SIG-M5 treated with dmso at 0.1 percent for 504 hours (cell line): ENCODE measurements around the gene RFT1.
A peak's percentile ranks its signal among the peaks of the same experiment; 100 is the strongest.

Experiments used
- DNase-seq: peaks from one replicate; lab custom pipeline; 2025; ENCODE audit not compliant: unreplicated experiment; lab: John Stamatoyannopoulos, UW

The RFT1 gene

DNA sequence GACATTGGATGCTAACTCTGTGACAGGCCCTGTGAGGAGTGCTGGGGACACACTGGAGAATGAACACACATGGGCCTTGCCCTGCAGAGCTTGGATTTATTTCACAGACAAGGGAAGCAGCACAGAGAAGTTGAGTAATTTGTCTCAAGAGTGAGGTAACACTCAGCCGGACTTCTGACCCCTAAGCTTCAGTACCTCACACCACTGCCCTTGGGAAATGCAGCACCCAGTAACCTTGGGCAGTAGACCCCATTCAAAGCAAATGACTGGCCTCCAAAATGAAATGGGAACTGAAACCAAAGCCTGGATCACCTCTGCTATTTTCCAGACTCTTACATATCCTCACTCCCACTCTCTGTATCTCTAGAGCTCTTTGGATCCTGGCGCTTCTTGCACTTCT is 37.3 kb downstream of the RFT1 start:
- peak; percentile 13 for DNase-seq

- DNase-seq = no peak
These were observed 38.0 kb downstream of the RFT1 start for GRCh38 chr3:53092216-53092615.

GRCh38 chr3:53091011-53091410 is 39.2 kb downstream of the RFT1 start:
- no peak for DNase-seq

- DNase-seq = no peak
These were observed 40.7 kb downstream of the RFT1 start for GRCh38 chr3:53089511-53089910.

GRCh38 chr3:53085476-53085875 is 44.8 kb downstream of the RFT1 start:
- DNase-seq = no peak

DNA sequence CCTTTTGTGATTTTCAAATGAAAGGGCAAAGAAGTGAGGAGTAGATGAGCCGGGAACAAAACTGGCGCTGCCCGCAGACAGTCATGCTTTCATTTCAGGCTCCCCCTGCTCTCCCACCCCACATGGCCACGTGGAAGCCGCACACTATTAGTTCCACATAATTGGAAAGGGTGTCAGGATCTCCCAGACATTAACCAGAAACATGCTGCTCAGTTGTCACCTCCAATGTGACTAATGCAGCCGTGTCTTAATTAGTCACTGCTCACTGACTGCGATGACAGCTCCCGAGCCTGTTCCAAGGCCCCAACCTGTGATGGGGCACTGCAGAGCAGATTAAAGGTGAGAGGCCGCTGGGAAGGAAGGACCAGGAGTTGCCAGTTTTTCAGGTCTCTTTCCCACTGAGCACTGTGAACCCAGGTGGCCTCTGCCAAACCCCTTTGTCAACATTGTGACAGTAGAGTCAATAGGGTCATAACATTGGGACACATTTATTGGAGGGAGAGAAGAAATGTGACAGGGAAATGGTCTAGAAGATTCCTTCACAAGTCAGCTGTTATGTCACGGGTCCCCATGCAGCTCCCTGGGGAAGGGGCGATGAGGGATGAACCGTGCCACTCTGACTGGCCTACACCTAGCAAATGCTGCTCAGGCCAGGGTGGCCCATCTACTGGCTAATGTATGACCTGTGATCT is 45.8 kb downstream of the RFT1 start:
- no peak for DNase-seq

DNA sequence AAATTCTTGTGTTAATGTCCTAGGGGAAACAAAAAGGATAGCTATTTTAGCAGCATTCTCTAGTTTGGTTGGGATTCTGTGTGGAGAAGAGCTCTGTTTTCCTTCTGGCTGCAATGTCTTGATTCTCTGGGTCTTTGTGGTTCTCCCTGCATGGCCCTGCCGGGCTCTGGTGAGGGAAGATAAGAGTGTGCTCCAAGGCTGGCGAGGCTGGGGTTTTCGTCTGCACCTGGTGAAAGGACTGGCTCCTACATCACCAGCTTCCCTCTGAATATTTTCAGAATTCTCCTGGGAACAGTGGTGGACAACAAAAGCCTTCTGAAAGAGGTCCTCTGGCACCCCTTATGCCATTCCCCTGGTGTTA is 46.3 kb downstream of the RFT1 start:
- DNase-seq = no peak

DNA sequence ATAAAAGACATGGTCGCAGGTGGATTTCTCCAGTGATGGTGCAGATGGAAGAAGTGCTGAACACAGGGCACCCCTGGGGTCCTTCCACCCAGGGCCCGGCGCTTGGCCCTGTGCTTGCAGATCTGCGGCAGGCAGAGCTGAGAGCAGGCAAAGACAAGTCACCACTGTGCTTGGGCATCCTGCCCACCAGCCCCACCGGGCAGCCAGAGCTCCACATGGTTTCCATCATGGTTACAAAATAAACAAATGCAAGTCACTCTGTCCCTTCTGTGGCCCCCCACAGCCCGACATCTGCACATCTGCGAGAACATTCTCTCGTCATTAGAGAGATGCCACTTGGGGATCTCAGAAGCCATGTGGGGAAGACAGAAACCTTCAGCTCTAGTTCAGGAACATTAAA is 46.7 kb downstream of the RFT1 start:
- DNase-seq = no peak

GRCh38 chr3:53082736-53083135 is 47.5 kb downstream of the RFT1 start:
- no peak for DNase-seq

DNA sequence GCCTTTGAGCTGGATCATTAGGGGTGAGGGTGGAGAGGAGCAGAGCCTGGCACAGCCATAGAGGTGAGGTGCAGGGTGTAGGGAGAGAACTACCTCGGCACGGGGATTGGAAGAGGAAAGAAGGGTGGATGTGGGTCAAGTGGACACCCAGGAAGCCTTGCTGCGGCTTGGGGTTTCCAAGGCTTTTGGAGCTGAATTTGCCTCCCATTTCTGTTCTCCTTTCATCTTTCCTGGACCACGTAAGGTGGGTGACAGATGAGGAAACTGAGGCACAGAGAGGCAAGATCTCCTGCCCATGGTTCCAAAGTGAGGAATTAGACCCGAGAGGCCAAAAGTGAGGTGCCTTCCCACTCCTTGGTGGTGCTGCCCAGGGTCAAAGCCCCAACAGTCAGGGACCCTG is 48.9 kb downstream of the RFT1 start:
- no peak for DNase-seq

GRCh38 chr3:53080612-53081205 is 49.5 kb downstream of the RFT1 start:
- DNase-seq = no peak

- no peak for DNase-seq
These were observed 50.3 kb downstream of the RFT1 start for GRCh38 chr3:53079791-53080555.

GRCh38 chr3:53079147-53079546 is 51.1 kb downstream of the RFT1 start:
- DNase-seq = no peak

DNA sequence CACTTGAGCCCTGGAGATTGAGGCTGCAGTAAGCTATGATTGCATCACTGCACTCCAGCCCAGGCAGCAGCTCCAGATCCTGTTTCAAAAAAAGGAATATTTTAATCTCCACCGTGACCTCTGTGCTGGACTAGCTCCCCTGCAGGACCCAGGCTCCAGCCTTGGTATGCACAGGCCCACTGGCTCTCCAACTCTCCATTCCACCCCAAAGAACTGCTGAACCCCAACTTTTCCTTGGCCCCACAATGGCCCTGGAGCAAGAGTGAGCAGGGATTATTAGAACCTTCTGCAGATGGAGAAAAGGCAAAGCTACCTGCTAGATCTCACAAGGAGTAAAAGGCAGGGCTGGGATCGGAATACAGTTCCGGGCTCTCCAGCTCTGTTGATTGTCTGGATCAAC is 51.6 kb downstream of the RFT1 start:
- DNase-seq = no peak

DNA sequence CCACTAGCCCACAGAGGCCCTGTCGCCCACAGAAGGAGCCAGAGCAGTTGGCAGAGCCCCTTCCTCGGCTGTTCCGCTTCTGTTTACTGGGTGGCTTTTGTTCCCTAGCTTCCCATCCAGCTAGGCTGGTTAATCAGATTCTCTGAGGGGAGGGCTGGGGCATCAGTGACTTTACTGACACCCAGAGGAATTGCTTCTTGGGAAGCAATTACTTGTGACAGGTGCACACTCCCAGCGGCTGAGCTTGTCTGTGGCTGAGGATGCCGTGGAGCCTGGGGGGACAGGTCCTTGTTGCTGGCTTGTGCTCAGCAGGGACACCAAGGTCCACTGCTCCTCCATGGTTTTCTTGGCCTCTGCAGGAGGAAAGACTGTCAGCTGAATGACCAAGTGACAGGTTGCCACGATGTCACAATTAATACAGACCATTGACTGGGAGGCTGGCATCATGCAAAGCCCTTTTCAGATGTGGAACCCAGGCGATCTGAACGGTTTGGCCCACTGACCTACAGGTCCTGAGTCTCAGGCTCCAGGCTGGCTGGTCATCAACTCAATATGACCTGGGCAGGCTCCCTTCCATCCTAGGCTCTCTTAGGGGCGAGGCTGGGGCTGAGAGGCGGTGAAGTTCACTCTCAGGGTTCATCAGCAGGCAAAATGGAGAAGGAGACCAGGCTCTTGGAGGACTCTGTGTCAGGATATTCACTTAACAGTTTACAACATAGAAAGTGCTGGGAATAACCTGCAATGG is 52.6 kb downstream of the RFT1 start:
- no peak for DNase-seq

DNA sequence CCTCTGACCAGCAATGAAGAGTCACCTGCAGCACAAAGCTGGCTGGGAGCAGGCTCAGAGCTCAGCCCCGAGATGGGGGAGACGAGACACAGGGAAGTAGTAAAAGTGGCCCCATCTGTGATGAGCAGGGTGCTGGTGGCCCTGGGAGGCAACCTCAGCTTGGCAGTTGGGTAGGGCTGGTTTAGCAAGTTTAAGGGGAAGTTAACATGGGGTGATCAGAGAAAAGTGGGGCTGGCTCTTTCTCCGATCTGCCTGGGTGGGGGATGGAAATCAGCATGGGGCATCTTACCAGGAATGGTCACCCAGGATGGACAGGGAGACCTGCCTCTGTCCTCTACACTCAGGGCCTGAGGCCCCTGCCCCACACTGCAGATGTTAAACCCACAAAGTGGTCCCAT is 54.5 kb downstream of the RFT1 start:
- DNase-seq = no peak

DNA sequence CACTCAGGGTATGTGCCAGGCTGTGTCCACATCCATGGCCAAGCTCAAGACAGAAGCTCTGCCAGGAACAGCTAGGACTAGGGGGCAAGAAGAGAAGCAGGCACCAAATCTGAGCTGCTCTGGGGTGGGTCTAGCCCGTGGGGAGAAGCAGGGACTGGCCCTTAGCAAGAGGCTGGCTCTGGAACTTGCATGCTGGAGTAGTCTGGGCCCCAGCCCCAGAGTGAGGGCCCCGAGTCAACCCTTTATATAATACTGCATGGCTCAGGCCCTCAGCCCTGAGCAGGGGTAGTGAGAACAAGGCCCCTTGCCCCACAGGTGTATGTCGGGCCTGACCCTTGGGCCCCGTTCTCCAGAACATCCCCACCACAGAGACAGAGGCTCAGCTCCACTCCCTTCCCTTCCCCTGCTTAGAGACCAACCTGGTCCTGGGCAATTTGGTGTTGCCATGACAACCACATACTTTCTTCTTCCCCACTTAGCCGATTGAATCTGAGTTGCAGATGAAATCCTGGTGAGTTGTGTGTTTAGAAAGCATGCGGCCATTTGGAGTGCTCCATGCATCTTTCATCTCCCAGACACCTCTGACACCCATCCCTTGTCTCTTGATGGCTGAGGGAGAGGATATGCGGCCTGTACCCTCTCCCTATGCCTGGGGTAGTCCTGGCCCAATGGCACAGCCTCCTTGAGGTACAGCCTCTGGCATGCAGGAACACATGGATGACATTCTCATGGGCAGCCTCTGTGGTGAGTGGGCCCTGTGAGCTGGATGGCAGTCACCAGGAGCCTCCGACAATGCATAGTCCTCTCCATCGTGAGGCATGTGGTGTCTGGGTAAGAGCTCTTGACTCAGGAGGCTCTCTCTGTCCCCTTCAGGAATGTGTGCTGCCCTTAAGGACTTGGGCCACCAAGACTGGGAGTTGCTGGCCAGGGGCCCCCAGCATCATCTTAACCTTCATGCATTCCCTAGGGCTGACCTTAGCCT is 55.2 kb downstream of the RFT1 start:
- DNase-seq = no peak

- no peak for DNase-seq
These were observed 55.9 kb downstream of the RFT1 start for GRCh38 chr3:53074366-53074696.

- DNase-seq = no peak
These were observed 56.5 kb downstream of the RFT1 start for GRCh38 chr3:53073553-53074365.
